ENCODE results near the gene HTRA3. TPM values are rescaled to one million over a fixed set of nuclear protein-coding genes. Genes with fewer than 3 reads are reported as not detected.

Gene HTRA3
- total and polyA plus RNA-seq, 3 donors from 2014 or later = 6.1 to 17.3 (median 12.2) TPM

GRCh38 chr4:8300832-8301231 is 31.3 kb downstream of the HTRA3 start:
- no peaks in the 10 kb centered on the region for H3K9me3 ChIP-seq
- no peak overlapping the region for H3K4me3 ChIP-seq
- no peak for DNase-seq
- TF ChIP-seq POLR2A (IDR thresholded peaks at IDR 0.05) = no peak
- TF ChIP-seq, protein P1, sequence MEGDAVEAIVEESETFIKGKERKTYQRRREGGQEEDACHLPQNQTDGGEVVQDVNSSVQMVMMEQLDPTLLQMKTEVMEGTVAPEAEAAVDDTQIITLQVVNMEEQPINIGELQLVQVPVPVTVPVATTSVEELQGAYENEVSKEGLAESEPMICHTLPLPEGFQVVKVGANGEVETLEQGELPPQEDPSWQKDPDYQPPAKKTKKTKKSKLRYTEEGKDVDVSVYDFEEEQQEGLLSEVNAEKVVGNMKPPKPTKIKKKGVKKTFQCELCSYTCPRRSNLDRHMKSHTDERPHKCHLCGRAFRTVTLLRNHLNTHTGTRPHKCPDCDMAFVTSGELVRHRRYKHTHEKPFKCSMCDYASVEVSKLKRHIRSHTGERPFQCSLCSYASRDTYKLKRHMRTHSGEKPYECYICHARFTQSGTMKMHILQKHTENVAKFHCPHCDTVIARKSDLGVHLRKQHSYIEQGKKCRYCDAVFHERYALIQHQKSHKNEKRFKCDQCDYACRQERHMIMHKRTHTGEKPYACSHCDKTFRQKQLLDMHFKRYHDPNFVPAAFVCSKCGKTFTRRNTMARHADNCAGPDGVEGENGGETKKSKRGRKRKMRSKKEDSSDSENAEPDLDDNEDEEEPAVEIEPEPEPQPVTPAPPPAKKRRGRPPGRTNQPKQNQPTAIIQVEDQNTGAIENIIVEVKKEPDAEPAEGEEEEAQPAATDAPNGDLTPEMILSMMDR (IDR thresholded peaks at IDR 0.05) = no peak
- intact Hi-C loops (cut with DNase I; ENCODE audit: low total_unique reads) = no loop called here
- H3K27ac ChIP-seq = no peak overlapping the region
- H3K36me3 ChIP-seq (ENCODE audit: low read depth, missing control alignments) = no peaks in the 10 kb centered on the region
- H3K4me1 ChIP-seq = peaks cover 2% of the 10 kb centered on the region
- 74 to 94% methylated on average over 1 of the region's 1 CpG for WGBS, 2 donors
- H3K27me3 ChIP-seq = no peaks in the 10 kb centered on the region

DNA sequence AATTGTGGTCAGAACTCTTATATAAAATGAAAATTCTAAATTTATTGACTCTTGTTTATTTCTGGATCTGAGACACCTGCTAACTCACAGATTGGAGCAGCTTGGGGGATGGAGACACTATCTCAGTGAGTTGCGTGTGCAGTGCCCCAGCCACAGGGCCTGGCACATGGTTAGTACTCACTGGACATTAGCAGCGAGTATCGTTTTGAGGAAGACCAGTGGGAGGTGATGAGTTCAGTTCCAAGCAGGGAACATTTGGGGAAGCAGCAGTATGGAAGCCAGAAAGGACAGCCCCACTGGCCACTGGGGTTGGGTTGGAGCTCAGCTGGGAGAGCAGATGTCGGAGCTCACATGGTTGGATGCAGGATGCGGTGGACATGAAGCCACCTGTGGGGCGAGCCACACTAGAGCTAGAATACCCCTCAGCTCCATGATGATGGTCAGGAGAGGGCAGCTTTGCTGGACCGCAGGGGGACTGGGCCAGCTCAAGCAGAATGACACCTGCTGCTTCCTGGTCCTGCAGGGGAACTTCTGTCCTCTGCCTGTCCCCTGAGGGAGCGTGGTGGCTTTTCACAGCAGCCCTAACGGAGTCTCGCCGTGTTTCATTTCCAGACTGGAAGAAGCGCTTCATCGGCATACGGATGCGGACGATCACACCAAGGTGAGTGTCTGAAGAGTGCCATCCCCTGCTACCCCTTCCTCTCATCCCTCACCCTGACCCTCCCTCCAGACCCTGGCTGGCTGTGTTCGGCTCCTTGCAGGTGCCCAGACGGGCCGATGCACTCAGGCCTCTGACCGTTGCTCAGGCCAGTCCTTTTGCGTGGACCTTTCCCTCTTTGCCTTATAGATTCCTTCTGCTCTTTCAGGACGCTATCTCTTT is 32.5 kb downstream of the HTRA3 start:
- Histone ChIP-seq H3K4me1 (peaks cover 14% of the 10 kb centered on the region), H3K27ac (no peak overlapping the region), H3K9me3 (no peaks in the 10 kb centered on the region), H3K27me3 (no peaks in the 10 kb centered on the region), H3K36me3 (ENCODE audit: low read depth, missing control alignments) (no peaks in the 10 kb centered on the region), H3K4me3 (no peak overlapping the region)
- DNase-seq = no peak
- intact Hi-C loops (cut with DNase I; ENCODE audit: low total_unique reads) = no loop called here
- WGBS, 2 donors = 95 to 96% methylated on average over 19 to 22 of the region's 22 CpGs
- TF ChIP-seq POLR2A (IDR thresholded peaks at IDR 0.05) = no peak
- TF ChIP-seq, protein P1 (IDR thresholded peaks at IDR 0.05) = no peak

DNA sequence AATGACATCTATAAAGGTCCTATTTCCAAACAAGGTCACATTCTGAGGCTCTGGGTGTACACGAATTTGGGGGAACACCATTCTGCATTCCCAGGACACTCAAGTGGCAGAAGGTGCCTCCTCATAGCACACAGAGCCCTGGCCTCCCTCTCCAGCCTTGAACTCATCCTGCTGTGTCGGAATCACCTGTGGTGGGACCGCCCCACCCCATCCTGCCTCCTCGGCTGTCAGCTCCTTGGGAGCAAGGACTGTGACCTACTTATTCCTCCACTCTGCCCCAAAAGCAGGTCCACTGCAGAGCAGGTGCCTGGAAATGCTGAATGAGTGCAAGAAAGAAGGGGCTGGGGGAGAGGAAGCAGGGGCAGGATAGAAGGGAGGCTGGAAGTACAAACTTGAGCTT is 33.5 kb downstream of the HTRA3 start:
- Histone ChIP-seq H3K27me3 (no peaks in the 10 kb centered on the region), H3K4me1 (peaks cover 17% of the 10 kb centered on the region), H3K9me3 (no peaks in the 10 kb centered on the region), H3K4me3 (no peak overlapping the region), H3K27ac (no peak overlapping the region), H3K36me3 (ENCODE audit: low read depth, missing control alignments) (no peaks in the 10 kb centered on the region)
- 83 to 91% methylated on average over 4 of the region's 4 CpGs for WGBS, 2 donors
- DNase-seq = no peak
- intact Hi-C loops (cut with DNase I; ENCODE audit: low total_unique reads) = no loop called here
- TF ChIP-seq, protein P1 (IDR thresholded peaks at IDR 0.05) = no peak
- TF ChIP-seq POLR2A (IDR thresholded peaks at IDR 0.05) = no peak

DNA sequence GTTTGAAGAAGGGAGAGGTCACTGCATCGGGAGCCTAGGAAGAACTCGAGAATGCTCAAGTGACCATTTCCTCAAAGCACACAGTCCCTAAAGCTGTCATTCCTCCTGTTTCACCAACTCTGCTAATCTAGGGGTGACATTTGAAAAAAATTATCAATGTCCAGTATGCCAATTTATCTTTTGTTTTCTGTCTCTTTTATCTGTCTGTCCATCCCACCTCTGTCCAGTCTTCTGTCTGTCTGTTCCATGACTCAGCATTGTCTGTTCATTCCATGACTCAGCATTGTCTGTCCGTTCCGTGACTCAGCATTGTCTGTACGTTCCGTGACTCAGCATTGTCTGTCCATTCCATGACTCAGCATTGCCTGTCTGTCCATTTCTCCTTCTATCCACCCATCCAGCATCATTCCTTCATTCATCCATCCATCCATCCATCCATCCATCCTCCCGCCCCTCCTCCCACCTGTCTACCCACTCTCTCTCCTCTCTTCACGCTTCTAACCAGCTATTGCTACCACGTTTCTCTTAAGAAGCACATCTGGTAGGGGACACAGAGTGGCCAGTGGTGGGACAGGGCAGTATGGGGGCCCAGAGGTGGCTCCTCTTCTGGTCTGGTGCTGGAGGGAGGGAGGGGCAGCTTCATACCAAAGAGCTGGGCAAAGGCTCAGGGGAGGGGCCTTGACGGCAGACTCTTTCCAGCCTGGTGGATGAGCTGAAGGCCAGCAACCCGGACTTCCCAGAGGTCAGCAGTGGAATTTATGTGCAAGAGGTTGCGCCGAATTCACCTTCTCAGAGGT is 34.1 kb downstream of the HTRA3 start:
- TF ChIP-seq, protein P1 (IDR thresholded peaks at IDR 0.05) = no peak
- 87 to 90% methylated on average over 13 of the region's 13 CpGs for WGBS, 2 donors
- no peak for DNase-seq
- intact Hi-C loops (cut with DNase I; ENCODE audit: low total_unique reads) = no loop called here
- Histone ChIP-seq H3K27me3 (no peaks in the 10 kb centered on the region), H3K27ac (no peak overlapping the region), H3K4me1 (peaks cover 17% of the 10 kb centered on the region), H3K36me3 (ENCODE audit: low read depth, missing control alignments) (no peaks in the 10 kb centered on the region), H3K9me3 (no peaks in the 10 kb centered on the region), H3K4me3 (no peak overlapping the region)
